ENCODE data around the gene C20orf96. TPM values are rescaled to one million over a fixed set of nuclear protein-coding genes. Genes with fewer than 3 reads are reported as not detected.
A peak's percentile ranks its signal among the peaks of the same experiment; 100 is the strongest.

The C20orf96 gene
- total and polyA plus RNA-seq, 12 donors: 3.1 to 5.5 (median 4.4) TPM

DNA sequence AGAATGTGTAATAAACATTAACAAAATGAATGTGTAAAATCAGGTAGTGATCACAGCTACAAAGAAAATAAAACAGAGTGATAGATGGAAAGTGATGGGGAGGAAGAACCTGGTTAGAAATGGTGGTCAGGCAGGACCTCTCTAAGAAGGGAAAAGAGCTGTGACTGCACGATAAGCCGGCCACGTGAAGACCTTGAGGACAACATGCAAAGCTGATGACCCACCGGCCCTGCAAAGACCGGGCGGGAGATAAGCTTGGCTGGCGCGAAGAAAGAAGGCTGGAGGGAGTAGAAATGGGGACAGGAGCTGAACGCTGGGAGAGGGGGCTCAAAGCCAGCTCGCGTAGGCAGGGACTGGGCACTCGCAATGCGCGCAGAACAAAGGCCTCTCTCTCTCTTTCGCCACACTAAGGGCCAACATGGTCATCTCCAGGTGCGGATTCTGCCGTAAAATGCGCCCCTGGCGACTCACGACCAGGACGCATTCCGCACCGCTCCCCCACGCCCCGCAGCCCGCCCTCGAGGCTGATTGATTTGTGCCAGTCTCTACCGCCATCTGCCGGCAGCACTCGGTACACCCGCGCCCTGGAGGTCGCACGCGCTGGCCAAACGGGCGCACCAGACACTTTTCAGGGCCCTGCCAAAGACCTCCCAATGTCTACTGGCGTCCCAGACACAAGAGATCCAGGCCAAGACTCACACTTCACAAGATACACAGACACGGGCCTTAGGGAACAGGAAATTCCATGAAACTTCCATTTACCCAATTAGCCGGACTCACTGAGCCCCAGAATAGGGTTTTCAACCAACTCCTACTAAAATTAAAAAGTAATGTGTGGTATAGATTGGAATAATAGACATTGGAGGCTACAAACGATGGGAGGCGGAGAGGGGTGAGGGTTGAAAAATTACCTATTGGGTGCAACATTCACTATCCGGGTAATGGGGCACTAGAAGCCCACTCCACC lies 23.7 kb downstream of the C20orf96 start:
- TF ChIP-seq, protein P1, sequence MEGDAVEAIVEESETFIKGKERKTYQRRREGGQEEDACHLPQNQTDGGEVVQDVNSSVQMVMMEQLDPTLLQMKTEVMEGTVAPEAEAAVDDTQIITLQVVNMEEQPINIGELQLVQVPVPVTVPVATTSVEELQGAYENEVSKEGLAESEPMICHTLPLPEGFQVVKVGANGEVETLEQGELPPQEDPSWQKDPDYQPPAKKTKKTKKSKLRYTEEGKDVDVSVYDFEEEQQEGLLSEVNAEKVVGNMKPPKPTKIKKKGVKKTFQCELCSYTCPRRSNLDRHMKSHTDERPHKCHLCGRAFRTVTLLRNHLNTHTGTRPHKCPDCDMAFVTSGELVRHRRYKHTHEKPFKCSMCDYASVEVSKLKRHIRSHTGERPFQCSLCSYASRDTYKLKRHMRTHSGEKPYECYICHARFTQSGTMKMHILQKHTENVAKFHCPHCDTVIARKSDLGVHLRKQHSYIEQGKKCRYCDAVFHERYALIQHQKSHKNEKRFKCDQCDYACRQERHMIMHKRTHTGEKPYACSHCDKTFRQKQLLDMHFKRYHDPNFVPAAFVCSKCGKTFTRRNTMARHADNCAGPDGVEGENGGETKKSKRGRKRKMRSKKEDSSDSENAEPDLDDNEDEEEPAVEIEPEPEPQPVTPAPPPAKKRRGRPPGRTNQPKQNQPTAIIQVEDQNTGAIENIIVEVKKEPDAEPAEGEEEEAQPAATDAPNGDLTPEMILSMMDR (IDR thresholded peaks at IDR 0.05): peak; percentile 95 to 99 (median 97)
- ATAC-seq (peak; percentile 87 to 94 (median 94)), DNase-seq (peak; percentile 85 to 87)
- Histone ChIP-seq H3K4me1 (peaks cover 0 to 13% (median 0%) of the 10 kb centered on the region in 9 donors), H3K9me3 (no peaks in the 10 kb centered on the region), H3K36me3 (peaks cover 0 to 4% (median 0%) of the 10 kb centered on the region in 9 donors), H3K4me3 (peak overlapping the region; percentile 15 to 62 (median 57)), H3K27ac (no peak overlapping the region), H3K27me3 (peaks cover 0 to 3% (median 0%) of the 10 kb centered on the region in 7 donors)
- intact Hi-C loops (cut with DNase I): loop anchor here in 4 of 10 donors (5.0 kb wide), 3 partner anchors 60 to 65 kb away; partner anchors contain the start of gene SOX12 (in 1 of the 4)
- 7 to 9% methylated on average over 38 to 43 of the region's 43 CpGs for WGBS, 2 donors

GRCh38 chr20:263701-264100 lies 26.8 kb downstream of the C20orf96 start:
- no peak for ATAC-seq
- Histone ChIP-seq H3K27ac (no peak overlapping the region), H3K27me3 (peaks cover 0 to 5% (median 0%) of the 10 kb centered on the region in 7 donors), H3K36me3 (no peaks in the 10 kb centered on the region), H3K4me3 (no peak overlapping the region), H3K4me1 (peaks cover 0 to 13% (median 0%) of the 10 kb centered on the region in 9 donors), H3K9me3 (no peaks in the 10 kb centered on the region)
- intact Hi-C loops (cut with DNase I): no loop called here
- TF ChIP-seq, protein P1 (IDR thresholded peaks at IDR 0.05): no peak
- 72 to 79% methylated on average over 13 of the region's 13 CpGs for WGBS, 2 donors
- DNase-seq: no peak

- Histone ChIP-seq H3K27me3 (peaks cover 0 to 6% (median under 1%) of the 10 kb centered on the region in 7 donors), H3K36me3 (no peaks in the 10 kb centered on the region), H3K4me1 (no peaks in the 10 kb centered on the region), H3K27ac (no peak overlapping the region), H3K9me3 (no peaks in the 10 kb centered on the region), H3K4me3 (no peak overlapping the region)
- intact Hi-C loops (cut with DNase I): no loop called here
- WGBS, 2 donors: 65 to 70% methylated on average over 2 of the region's 2 CpGs
- TF ChIP-seq, protein P1 (IDR thresholded peaks at IDR 0.05): no peak
- ATAC-seq: no peak
- DNase-seq: no peak
These were observed 30.6 kb downstream of the C20orf96 start for GRCh38 chr20:259981-260380.

- H3K9me3 ChIP-seq: no peaks in the 10 kb centered on the region
- no peaks in the 10 kb centered on the region for H3K4me1 ChIP-seq
- intact Hi-C loops (cut with DNase I): no loop called here
- H3K27me3 ChIP-seq: peaks cover 0 to 6% (median 3%) of the 10 kb centered on the region in 7 donors
- no peak overlapping the region for H3K4me3 ChIP-seq
- no peak overlapping the region for H3K27ac ChIP-seq
- 45 to 59% methylated on average over 8 of the region's 8 CpGs for WGBS, 2 donors
- TF ChIP-seq, protein P1 (IDR thresholded peaks at IDR 0.05): peak in 2 of 9 donors; percentile 32 to 45
- H3K36me3 ChIP-seq: no peaks in the 10 kb centered on the region
- ATAC-seq: peak in 1 of 8 donors; percentile 20
- DNase-seq: no peak
These were observed 31.6 kb downstream of the C20orf96 start for GRCh38 chr20:258963-259362.
